Progenitor cell of endocrine pancreas (in vitro differentiated cells): ENCODE data around the gene PDGFA. TPM values are rescaled to one million over a fixed set of nuclear protein-coding genes. Genes with fewer than 3 reads are reported as not detected.

Source experiments
- DNase-seq: peaks from one replicate; pipeline ENCODE4 v3.0.0; 2021; ENCODE audit warnings: low spot score; ENCODE audit not compliant: unreplicated experiment
- H3K27ac Mint-ChIP-seq: 2 replicates; pipeline ENCODE4 v1.8.0; 2021; ENCODE audit warnings: mild to moderate bottlenecking, moderate library complexity, mixed read lengths
- H3K27me3 Mint-ChIP-seq: 2 replicates; pipeline ENCODE4 v1.8.0; 2021; ENCODE audit warnings: mixed read lengths
- H3K36me3 Mint-ChIP-seq: 2 replicates; pipeline ENCODE4 v1.8.0; 2022; ENCODE audit warnings: mixed read lengths; ENCODE audit not compliant: insufficient read depth
- H3K4me1 Mint-ChIP-seq: 2 replicates; pipeline ENCODE4 v1.8.0; 2021; ENCODE audit warnings: low read depth, mixed read lengths
- H3K4me3 Mint-ChIP-seq: 2 replicates; pipeline ENCODE4 v1.8.0; 2021; ENCODE audit warnings: low read depth, mild to moderate bottlenecking, moderate library complexity, mixed read lengths
- H3K9me3 Mint-ChIP-seq: 2 replicates; pipeline ENCODE4 v1.8.0; 2021; ENCODE audit warnings: low read depth, mixed read lengths
- total RNA-seq: library from RNA; stranded (reverse); gene quantifications from 2 replicates; pipeline ENCODE4 v1.2.1, GENCODE V29; 2021
- TF ChIP-seq, protein P1 (sequence below): fragments of 200-600 bp; sonication (generic); IDR thresholded peaks from one replicate; pipeline ENCODE4 v1.5.0; 2021; ENCODE audit warnings: antibody characterized with exemption, mild to moderate bottlenecking; ENCODE audit not compliant: unreplicated experiment

The PDGFA gene
- total RNA-seq, 1 donor from 2014 or later, result 86.2 TPM

DNA sequence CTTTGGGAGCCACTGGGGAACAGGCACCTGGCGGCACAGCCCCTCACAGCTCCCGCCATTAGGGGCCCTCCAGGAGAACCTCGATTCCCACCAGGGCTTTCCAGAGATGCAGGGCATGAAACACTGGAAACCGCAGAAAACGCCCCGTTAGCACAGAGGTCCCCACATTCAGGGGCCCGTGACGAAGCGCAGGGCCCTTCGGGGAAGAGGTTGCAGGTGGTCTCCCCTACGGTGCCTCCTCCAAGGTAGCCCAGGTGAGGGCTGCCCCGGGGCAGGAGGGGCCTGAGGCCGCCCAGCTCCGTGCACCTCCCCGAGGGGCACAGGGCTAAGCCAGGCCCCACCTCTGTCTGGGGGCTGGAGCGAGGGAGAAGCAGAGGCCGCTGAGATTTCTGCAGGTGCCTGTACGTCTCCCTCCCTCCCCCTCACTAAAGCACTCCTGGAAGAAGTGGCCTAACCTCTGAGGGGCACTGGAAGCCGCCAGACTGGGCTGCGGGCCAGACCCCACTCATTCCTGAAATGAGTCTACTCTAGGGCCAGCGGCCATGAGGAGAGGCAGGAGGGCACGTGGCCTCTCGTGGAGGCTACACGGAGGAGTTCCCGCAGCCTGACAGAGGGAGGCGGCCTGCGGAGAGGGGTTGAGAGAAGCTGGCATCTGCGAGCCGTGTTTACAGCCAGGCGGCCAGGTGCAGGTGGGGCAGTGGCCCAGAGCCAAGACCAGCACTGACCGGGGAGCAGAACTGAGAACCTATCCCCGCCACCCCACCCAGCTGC, 6.9 kb downstream of the PDGFA start:
- H3K9me3 Mint-ChIP-seq, result no peaks in the 10 kb centered on the region
- peaks cover 5% of the 10 kb centered on the region for H3K36me3 Mint-ChIP-seq
- TF ChIP-seq, protein P1, sequence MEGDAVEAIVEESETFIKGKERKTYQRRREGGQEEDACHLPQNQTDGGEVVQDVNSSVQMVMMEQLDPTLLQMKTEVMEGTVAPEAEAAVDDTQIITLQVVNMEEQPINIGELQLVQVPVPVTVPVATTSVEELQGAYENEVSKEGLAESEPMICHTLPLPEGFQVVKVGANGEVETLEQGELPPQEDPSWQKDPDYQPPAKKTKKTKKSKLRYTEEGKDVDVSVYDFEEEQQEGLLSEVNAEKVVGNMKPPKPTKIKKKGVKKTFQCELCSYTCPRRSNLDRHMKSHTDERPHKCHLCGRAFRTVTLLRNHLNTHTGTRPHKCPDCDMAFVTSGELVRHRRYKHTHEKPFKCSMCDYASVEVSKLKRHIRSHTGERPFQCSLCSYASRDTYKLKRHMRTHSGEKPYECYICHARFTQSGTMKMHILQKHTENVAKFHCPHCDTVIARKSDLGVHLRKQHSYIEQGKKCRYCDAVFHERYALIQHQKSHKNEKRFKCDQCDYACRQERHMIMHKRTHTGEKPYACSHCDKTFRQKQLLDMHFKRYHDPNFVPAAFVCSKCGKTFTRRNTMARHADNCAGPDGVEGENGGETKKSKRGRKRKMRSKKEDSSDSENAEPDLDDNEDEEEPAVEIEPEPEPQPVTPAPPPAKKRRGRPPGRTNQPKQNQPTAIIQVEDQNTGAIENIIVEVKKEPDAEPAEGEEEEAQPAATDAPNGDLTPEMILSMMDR, result no peak

DNA sequence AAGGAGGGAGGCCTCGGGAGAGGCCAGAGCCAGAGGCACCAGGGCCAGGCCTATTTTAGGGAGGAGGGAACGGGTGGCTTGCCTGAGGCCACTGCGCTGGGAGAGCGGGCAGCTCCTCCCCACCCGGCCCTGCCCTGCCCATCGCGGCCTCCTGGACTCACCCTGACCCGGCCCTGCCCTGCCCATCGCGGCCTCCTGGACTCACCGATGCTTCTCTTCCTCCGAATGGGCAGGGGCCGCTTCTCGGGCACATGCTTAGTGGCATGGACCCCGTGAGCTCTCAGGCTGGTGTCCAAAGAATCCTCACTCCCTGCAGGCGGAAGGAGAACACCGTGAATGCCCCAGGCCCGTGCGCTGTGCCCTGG, 7.5 kb downstream of the PDGFA start:
- Mint-ChIP-seq H3K36me3 (peaks cover 7% of the 10 kb centered on the region), H3K4me3 (no peak overlapping the region), H3K27ac (no peak overlapping the region), H3K4me1 (peaks cover 12% of the 10 kb centered on the region), H3K9me3 (no peaks in the 10 kb centered on the region), H3K27me3 (no peaks in the 10 kb centered on the region)
- no peak for DNase-seq
- TF ChIP-seq, protein P1, result no peak

More for the DNA sequence above, 6.9 kb downstream of the PDGFA start:
- Mint-ChIP-seq H3K27me3 (no peaks in the 10 kb centered on the region), H3K4me1 (peaks cover 12% of the 10 kb centered on the region), H3K27ac (no peak overlapping the region), H3K4me3 (no peak overlapping the region)
- DNase-seq, result no peak

DNA sequence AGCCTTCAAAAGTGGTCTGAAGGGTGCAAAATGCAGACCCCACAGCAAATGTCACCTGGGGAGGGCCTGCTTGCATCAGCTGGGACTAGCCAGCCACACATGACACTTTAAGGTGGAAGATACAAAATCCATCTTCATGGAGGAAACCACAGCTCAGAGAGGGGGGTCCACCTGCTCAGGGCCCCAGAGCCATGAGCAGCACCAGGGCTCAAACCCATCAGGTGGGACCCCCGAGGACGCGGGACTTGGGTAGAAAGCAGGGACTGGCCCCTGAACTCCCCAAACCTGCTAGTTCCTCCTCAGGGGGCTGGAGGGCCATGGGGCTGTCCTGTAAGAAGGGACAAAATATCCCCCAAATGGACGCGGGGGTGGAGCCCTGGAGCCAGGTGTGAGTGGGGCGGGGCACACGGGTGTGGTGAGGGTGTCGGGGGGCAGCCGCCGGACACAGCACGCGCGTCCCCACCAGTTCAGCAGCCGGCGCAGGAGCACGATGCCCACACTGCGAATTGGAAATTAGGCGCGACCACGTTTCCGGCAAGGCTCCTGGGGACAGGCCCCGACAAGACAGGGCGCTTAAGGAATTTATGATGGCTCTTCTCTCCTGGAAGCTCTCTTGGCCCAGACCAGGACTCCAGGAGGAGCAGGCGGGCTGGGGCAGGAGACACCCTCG, 8.0 kb downstream of the PDGFA start:
- Mint-ChIP-seq H3K4me1 (peaks cover 12% of the 10 kb centered on the region), H3K27ac (no peak overlapping the region), H3K9me3 (no peaks in the 10 kb centered on the region), H3K27me3 (no peaks in the 10 kb centered on the region), H3K36me3 (peaks cover 7% of the 10 kb centered on the region), H3K4me3 (no peak overlapping the region)
- TF ChIP-seq, protein P1, result no peak
- DNase-seq, result no peak

DNA sequence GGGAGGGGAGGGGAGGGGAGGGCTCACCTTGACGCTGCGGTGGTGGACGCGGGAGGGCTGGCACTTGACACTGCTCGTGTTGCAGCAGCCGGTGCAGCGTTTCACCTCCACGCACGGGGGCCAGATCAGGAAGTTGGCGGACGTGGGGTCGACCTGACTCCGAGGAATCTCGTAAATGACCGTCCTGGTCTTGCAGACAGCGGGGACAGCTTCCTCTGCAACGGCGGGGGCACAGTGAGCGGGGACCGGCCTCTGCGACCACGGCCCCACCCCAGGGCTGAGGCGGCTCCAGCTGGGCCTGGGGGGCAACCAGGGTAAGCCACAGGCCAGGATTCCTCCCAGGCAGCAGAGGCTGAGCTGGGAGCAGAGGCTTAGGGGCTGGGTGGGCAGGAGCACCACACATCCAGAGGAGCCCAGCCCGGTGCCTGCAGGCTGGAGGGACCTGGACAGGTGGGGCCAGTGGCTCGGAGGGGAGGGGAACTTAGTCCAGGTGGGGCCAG, 8.8 kb downstream of the PDGFA start:
- DNase-seq, result no peak
- Mint-ChIP-seq H3K27me3 (no peaks in the 10 kb centered on the region), H3K27ac (no peak overlapping the region), H3K9me3 (no peaks in the 10 kb centered on the region), H3K36me3 (peaks cover 7% of the 10 kb centered on the region), H3K4me3 (no peak overlapping the region), H3K4me1 (peaks cover 9% of the 10 kb centered on the region)
- TF ChIP-seq, protein P1, result no peak

DNA sequence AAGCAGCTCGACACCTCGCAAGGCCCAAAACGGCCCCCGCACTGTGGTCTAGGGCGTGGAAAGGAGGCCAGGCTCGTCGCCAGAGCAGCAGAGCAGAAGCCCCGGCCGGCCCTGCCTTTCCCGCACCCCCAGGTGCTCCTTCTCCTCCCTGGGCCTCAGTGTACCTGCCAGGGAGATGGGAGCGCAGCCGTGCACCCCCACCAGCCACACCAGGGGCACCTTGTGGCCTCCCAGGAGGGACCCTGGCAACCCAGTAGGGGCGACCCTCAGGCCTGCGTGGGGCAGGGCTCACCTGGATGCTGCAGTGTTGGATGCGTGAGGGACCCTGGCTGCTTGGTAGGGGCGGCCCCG, 9.5 kb downstream of the PDGFA start:
- no peak overlapping the region for H3K27ac Mint-ChIP-seq
- DNase-seq, result no peak
- no peak overlapping the region for H3K4me3 Mint-ChIP-seq
- peaks cover 15% of the 10 kb centered on the region for H3K4me1 Mint-ChIP-seq
- no peaks in the 10 kb centered on the region for H3K9me3 Mint-ChIP-seq
- H3K36me3 Mint-ChIP-seq, result peaks cover 10% of the 10 kb centered on the region
- H3K27me3 Mint-ChIP-seq, result no peaks in the 10 kb centered on the region
- TF ChIP-seq, protein P1, result no peak
